GM21447 (cell line): ENCODE data around the gene INPP4B.

Source experiments
- ATAC-seq: cut with Tn5 transposase; IDR thresholded peaks from one replicate; pipeline ENCODE4 v1.9.1; 2021; ENCODE audit not compliant: unreplicated experiment

Gene INPP4B

GRCh38 chr4:142595222-142595871 lies 250.8 kb downstream of the INPP4B start:
- ATAC-seq = no peak

GRCh38 chr4:142585411-142585810 lies 260.7 kb downstream of the INPP4B start:
- ATAC-seq = no peak

GRCh38 chr4:142583708-142584107 lies 262.4 kb downstream of the INPP4B start:
- no peak for ATAC-seq

DNA sequence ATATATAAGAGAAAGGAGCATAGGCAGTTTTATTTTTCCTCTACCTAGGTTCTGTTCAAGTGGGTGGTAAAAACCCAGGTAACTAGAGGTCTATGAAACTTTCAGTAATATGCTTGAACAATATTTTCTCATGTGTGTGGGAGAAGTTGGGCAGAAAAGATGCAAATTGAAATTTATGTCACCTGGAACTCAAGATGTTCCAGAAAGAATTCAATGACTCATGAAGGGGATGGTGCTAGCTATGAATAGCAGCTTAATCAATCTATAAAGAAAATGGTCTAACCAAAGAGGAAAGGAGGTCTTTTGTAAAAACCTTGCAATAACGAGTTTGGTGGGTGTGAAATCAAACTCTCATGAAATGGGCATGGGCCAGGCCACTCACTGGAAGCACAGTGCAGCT lies 263.8 kb downstream of the INPP4B start:
- no peak for ATAC-seq

DNA sequence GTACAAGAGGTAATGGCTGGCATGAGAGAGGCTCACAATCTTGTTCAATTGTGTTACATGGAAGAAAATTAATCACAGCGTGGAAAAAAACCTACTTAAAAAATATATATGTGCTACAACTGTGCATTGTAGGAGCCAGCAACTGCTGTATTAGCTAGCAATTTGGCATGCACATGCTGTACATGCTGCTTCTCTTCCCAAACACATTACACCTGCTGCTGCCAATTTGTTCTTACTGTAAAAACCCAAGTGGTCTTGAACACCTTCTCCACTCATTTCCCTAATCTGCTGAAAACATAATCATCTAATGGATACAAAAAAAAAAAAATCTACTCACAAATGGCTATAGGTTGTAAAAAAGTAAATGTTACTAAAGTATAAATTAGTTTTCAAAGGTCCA lies 264.2 kb downstream of the INPP4B start:
- ATAC-seq = no peak

DNA sequence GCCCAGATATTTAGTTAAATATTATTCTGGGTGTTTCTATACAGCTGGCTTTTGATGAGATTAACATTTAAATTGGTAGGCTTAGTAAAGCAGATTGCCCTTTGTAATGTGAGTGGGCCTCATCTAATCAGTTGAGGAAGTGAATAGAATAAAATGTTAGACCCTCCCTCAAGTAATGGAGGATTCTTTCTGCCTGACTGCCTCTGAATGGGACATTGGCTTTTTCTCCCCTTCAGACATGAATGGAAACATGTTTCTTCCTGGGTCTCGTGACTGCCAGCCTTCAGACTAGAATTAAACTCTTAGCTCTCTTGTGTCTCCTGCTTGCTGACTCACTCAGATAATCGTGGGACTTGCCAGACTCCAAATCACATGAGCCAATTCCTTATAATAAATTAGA lies 266.7 kb downstream of the INPP4B start:
- ATAC-seq = no peak

GRCh38 chr4:142574306-142574705 lies 271.8 kb downstream of the INPP4B start:
- no peak for ATAC-seq

GRCh38 chr4:142572071-142572470 lies 274.0 kb downstream of the INPP4B start:
- no peak for ATAC-seq

- no peak for ATAC-seq
Observed at GRCh38 chr4:142567620-142568451, 278.3 kb downstream of the INPP4B start.

DNA sequence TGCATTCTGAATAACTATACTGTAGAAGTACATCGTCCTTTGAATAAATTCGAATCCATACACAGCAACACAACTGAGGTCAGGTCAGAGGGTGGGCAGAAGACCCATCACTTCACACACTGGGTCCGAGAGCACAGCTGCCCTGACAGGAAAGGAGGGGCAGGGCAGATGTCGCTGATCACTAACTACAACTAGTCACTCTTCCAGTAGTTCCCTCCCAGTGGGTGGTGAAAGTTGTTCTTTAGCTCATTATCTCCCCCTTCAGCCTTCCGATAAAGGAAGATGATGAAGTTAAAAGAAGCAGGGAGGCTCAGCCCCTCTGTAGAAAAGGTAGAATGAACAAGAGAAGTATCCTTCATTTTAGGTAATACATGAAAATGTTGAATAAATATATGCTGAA lies 278.9 kb downstream of the INPP4B start:
- no peak for ATAC-seq

- ATAC-seq = no peak
Observed at GRCh38 chr4:142566777-142567176, 279.3 kb downstream of the INPP4B start.

- ATAC-seq = no peak
Observed at GRCh38 chr4:142566243-142566642, 279.9 kb downstream of the INPP4B start.

DNA sequence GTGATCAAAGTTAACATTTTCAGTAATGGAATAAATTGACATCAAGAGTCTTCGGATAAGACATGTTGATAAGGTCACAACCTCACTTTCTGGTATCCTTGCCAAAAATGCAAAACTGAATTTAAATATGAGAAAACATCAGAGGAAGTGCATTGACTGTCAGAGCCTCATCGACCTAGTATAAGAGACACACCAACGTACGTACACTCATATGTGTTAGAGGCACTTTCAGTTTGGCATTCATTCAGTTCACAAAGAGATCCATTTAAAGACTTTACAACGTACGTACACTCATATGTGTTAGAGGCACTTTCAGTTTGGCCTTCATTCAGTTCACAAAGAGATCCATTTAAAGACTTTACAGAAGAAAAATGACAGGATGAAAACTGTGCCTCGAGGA lies 280.3 kb downstream of the INPP4B start:
- no peak for ATAC-seq

DNA sequence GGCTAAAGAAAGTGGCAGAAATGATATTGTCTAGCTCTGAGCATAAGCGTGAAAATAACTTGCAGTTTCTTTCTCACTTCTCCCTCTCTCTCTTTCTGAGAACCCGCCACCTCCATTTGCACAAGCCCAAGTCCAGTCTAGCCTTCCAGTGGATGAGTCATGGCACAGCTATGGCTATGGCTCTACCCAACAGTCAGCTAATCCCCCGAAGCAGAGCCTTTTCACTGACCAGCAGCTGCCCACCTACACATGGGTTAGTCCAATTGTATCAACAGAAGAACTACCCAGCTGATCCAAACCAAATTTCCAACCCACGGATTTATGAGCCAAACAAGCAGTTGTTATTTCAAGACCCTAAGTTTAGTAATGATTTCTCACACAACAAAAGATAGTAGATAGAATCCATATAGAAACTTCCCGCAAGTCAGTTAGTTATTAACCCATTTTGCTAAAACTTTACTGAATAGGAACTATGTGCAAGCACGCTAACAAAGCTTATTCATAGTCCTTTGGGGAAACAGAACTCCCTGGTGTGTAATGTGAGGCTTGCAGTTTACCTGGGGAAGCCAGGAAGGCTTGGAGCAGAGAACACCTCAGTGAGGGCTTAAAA lies 282.3 kb downstream of the INPP4B start:
- ATAC-seq = no peak

DNA sequence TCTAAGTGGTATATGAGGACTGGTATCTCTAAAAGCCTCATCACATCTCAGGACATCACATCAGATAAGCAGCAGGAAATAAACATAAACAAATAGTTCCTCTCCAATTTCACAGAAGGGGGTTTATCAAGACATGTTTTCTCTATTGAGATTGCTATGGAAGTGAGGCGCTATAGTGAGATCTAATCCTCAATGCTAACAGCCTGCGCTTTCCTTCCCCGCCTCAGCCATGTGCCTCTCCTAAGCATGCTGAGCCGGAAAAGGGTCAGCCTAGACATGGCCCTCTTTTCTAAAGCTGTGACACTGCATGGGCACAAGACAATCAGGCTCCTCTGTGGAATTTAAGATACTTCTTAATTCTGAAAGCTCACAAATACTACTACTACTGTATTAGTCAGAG lies 286.1 kb downstream of the INPP4B start:
- ATAC-seq = no peak

GRCh38 chr4:142558851-142559250 lies 287.2 kb downstream of the INPP4B start:
- no peak for ATAC-seq

- no peak for ATAC-seq
Observed at GRCh38 chr4:142557239-142557801, 288.8 kb downstream of the INPP4B start.

DNA sequence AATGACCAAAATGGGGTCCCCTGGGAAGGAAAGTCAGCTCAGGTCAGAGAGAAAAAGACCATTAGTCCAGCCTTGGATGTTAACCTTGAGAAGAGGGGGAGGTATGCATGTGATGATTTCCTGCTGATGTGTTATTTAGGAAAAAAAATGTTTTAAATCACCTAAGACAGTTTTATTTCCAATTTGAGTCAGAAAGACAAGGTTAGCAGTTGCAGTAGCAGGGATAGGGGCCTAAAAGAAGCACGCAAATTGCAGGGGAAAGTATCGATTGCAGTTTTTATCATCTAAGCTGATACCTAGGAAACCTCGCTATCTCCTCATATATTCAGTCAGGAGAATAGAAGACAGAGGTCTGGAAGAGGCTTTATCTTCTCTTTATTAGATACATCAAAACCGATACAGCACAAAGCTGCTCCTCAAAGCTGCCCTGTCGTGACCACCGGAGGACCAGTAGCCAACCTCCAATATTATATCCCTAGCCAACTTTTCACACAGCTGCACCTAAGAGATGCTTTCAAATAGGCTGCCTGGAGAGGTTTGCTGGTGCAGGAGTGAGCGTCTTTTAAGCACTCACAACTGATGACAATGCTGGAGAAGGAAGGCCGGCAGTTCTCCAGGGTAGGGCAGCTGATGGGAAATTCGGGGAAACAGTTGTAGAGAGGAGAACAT lies 289.4 kb downstream of the INPP4B start:
- no peak for ATAC-seq

GRCh38 chr4:142556048-142556447 lies 290.1 kb downstream of the INPP4B start:
- no peak for ATAC-seq

- ATAC-seq = no peak
Observed at GRCh38 chr4:142554412-142554811, 291.7 kb downstream of the INPP4B start.
